Parathyroid adenoma (tissue), 2 donors: ENCODE measurements around the gene SGMS2.

Experiments used
- H2AFZ ChIP-seq: fragments of 300-600 bp; sonication (generic); one replicate; pipeline ENCODE4 v1.7.0; 2017; ENCODE audit warnings: antibody characterized with exemption, mild to moderate bottlenecking
- H3K27ac ChIP-seq: fragments of 300-600 bp; sonication (generic); one replicate; pipeline ENCODE4 v1.7.0; 2017
- H3K27me3 ChIP-seq: fragments of 300-600 bp; sonication (generic); one replicate; pipeline ENCODE4 v1.7.0; 2017; ENCODE audit warnings: low read length; ENCODE audit not compliant: control insufficient read depth, insufficient read depth
- H3K36me3 ChIP-seq: fragments of 300-600 bp; sonication (generic); one replicate; pipeline ENCODE4 v1.7.0; 2017; ENCODE audit warnings: low read length; ENCODE audit not compliant: control insufficient read depth, insufficient read depth
- H3K4me1 ChIP-seq: fragments of 300-600 bp; sonication (generic); one replicate; pipeline ENCODE4 v1.7.0; 2017; ENCODE audit warnings: control low read depth
- H3K4me2 ChIP-seq: fragments of 300-600 bp; sonication (generic); one replicate; pipeline ENCODE4 v1.7.0; 2017; ENCODE audit warnings: low read length
- H3K4me3 ChIP-seq: fragments of 300-600 bp; sonication (generic); one replicate; pipeline ENCODE4 v1.7.0; 2017; ENCODE audit warnings: low read depth, low read length
- H3K79me2 ChIP-seq: fragments of 300-600 bp; sonication (generic); one replicate; pipeline ENCODE4 v1.7.0; 2017; ENCODE audit warnings: control low read depth
- H3K9ac ChIP-seq: fragments of 300-600 bp; sonication (generic); one replicate; pipeline ENCODE4 v1.7.0; 2017; ENCODE audit warnings: mild to moderate bottlenecking
- H3K9me3 ChIP-seq: fragments of 300-600 bp; sonication (generic); one replicate; pipeline ENCODE4 v1.7.0; 2017; ENCODE audit warnings: low read length; ENCODE audit not compliant: control insufficient read depth
- CTCF ChIP-seq: fragments of 300-600 bp; sonication (generic); IDR thresholded peaks from one replicate; pipeline ENCODE4 v1.7.0; 2017; ENCODE audit warnings: antibody characterized with exemption, mild to moderate bottlenecking
- donor health status: primary hyperparathyroidism.

SGMS2 gene

GRCh38 chr4:107801766-107802211 lies 22.9 kb upstream of the SGMS2 start:
- Histone ChIP-seq H3K4me3 (no peak overlapping the region), H3K36me3 (no peaks in the 10 kb centered on the region), H3K9ac (no peak overlapping the region), H3K27me3 (no peaks in the 10 kb centered on the region), H3K4me1 (no peaks in the 10 kb centered on the region), H3K4me2 (no peak overlapping the region), H2AFZ (no peak overlapping the region), H3K79me2 (no peaks in the 10 kb centered on the region), H3K27ac (no peak overlapping the region), H3K9me3 (no peaks in the 10 kb centered on the region)
- TF ChIP-seq CTCF = no peak

GRCh38 chr4:107804956-107805355 lies 19.8 kb upstream of the SGMS2 start:
- Histone ChIP-seq H3K9me3 (no peaks in the 10 kb centered on the region), H3K27me3 (no peaks in the 10 kb centered on the region), H3K4me2 (no peak overlapping the region), H3K36me3 (no peaks in the 10 kb centered on the region), H3K9ac (no peak overlapping the region), H3K4me3 (no peak overlapping the region), H3K79me2 (no peaks in the 10 kb centered on the region), H3K4me1 (no peaks in the 10 kb centered on the region), H2AFZ (no peak overlapping the region), H3K27ac (no peak overlapping the region)
- TF ChIP-seq CTCF = no peak

GRCh38 chr4:107806196-107806595 lies 18.5 kb upstream of the SGMS2 start:
- H3K4me2 ChIP-seq = no peak overlapping the region
- H3K4me3 ChIP-seq = no peak overlapping the region
- no peaks in the 10 kb centered on the region for H3K36me3 ChIP-seq
- no peak overlapping the region for H3K9ac ChIP-seq
- H3K27ac ChIP-seq = no peak overlapping the region
- H3K9me3 ChIP-seq = no peaks in the 10 kb centered on the region
- H2AFZ ChIP-seq = no peak overlapping the region
- TF ChIP-seq CTCF = no peak
- no peaks in the 10 kb centered on the region for H3K79me2 ChIP-seq
- H3K27me3 ChIP-seq = no peaks in the 10 kb centered on the region
- H3K4me1 ChIP-seq = no peaks in the 10 kb centered on the region

- no peak overlapping the region for H3K9ac ChIP-seq
- no peaks in the 10 kb centered on the region for H3K9me3 ChIP-seq
- no peaks in the 10 kb centered on the region for H3K36me3 ChIP-seq
- H3K27ac ChIP-seq = no peak overlapping the region
- H2AFZ ChIP-seq = no peak overlapping the region
- H3K79me2 ChIP-seq = no peaks in the 10 kb centered on the region
- no peaks in the 10 kb centered on the region for H3K4me1 ChIP-seq
- TF ChIP-seq CTCF = no peak
- no peaks in the 10 kb centered on the region for H3K27me3 ChIP-seq
- H3K4me3 ChIP-seq = no peak overlapping the region
- no peak overlapping the region for H3K4me2 ChIP-seq
These were observed 16.2 kb upstream of the SGMS2 start for GRCh38 chr4:107808572-107808971.

GRCh38 chr4:107809210-107809609 lies 15.5 kb upstream of the SGMS2 start:
- Histone ChIP-seq H3K27me3 (no peaks in the 10 kb centered on the region), H3K4me3 (no peak overlapping the region), H3K9ac (no peak overlapping the region), H3K27ac (no peak overlapping the region), H3K4me1 (no peaks in the 10 kb centered on the region), H2AFZ (no peak overlapping the region), H3K9me3 (no peaks in the 10 kb centered on the region), H3K4me2 (no peak overlapping the region), H3K36me3 (no peaks in the 10 kb centered on the region), H3K79me2 (no peaks in the 10 kb centered on the region)
- no peak for TF ChIP-seq CTCF
